ENCODE data around the gene SYS1.

GRCh38 chr20:45323731-45324130 lies 39.2 kb upstream of the SYS1 start:
- no peak for TF ChIP-seq POLR2A (IDR thresholded peaks at IDR 0.05)
- no peak for TF ChIP-seq CTCF (IDR thresholded peaks at IDR 0.05)
